ENCODE data around the gene FNDC3B.

DNA sequence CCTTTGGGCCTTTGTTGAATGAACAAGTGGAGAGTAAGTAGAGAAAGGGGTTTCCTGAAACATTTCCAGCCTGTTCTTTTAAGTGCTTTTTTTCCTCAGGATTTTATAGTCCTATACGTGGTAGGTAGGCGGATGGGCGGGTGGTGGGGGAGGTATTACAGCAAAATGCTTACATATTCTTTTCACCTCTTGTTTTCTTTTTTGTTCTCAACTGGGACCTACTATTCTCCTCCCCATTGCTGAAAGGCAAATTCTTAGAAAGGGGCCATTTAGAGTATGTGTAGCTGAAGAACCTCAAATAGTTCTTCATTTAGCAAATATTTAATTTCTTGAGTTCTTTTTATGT is 135.8 kb downstream of the FNDC3B start:
- TF ChIP-seq, protein P1, sequence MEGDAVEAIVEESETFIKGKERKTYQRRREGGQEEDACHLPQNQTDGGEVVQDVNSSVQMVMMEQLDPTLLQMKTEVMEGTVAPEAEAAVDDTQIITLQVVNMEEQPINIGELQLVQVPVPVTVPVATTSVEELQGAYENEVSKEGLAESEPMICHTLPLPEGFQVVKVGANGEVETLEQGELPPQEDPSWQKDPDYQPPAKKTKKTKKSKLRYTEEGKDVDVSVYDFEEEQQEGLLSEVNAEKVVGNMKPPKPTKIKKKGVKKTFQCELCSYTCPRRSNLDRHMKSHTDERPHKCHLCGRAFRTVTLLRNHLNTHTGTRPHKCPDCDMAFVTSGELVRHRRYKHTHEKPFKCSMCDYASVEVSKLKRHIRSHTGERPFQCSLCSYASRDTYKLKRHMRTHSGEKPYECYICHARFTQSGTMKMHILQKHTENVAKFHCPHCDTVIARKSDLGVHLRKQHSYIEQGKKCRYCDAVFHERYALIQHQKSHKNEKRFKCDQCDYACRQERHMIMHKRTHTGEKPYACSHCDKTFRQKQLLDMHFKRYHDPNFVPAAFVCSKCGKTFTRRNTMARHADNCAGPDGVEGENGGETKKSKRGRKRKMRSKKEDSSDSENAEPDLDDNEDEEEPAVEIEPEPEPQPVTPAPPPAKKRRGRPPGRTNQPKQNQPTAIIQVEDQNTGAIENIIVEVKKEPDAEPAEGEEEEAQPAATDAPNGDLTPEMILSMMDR (IDR thresholded peaks at IDR 0.05), result no peak
- TF ChIP-seq POLR2A (IDR thresholded peaks at IDR 0.05; ENCODE audit: low read depth) (no peak), EP300 (IDR thresholded peaks at IDR 0.05) (no peak)

Measured in esophagus muscularis mucosa (tissue), 4 donors.